Spleen (tissue), 11 donors: ENCODE results near the gene THSD4. TPM values are rescaled to one million over a fixed set of nuclear protein-coding genes. Genes with fewer than 3 reads are reported as not detected.

Source experiments
- DNase-seq: peaks from one replicate; pipeline ENCODE4 v3.0.0-alpha.2; 2020
- H3K27ac ChIP-seq, 8 donors: fragments of 200-600 bp; sonication (generic) in 7 of 8; 1 replicate in 4 of 8; 2 replicates in 4 of 8; pipeline versions ENCODE4 v1.5.0 to v1.8.0; 2016 to 2021; ENCODE audit warnings: inconsistent platforms in 4 of 8, mild to moderate bottlenecking in 4 of 8, moderate library complexity in 1 of 8
- H3K27me3 ChIP-seq, 7 donors: fragments of 200-600 bp; sonication (generic) in 6 of 7; replicated peaks in 1 of 7; 1 replicate in 4 of 7; 2 replicates in 3 of 7; pipeline versions ENCODE4 v1.5.0 to v1.8.0; 2016 to 2021; ENCODE audit warnings: inconsistent platforms in 3 of 7, mild to moderate bottlenecking in 1 of 7
- H3K36me3 ChIP-seq, 6 donors: fragments of 200-600 bp; sonication (generic) in 5 of 6; 1 replicate in 4 of 6; 2 replicates in 2 of 6; pipeline versions ENCODE4 v1.5.0 to v1.8.0; 2016 to 2021; ENCODE audit warnings: inconsistent platforms in 2 of 6
- H3K4me1 ChIP-seq, 6 donors: fragments of 200-600 bp; sonication (generic) in 5 of 6; 1 replicate in 3 of 6; 2 replicates in 3 of 6; pipeline versions ENCODE4 v1.5.0 to v1.8.0; 2016 to 2021; ENCODE audit warnings: inconsistent platforms in 3 of 6
- H3K4me3 ChIP-seq, 8 donors: fragments of 200-600 bp; sonication (generic) in 7 of 8; 1 replicate in 4 of 8; 2 replicates in 4 of 8; pipeline versions ENCODE4 v1.5.0 to v1.8.0; 2016 to 2021; ENCODE audit warnings: inconsistent platforms in 4 of 8, mild to moderate bottlenecking in 4 of 8, moderate library complexity in 2 of 8
- H3K9me3 ChIP-seq, 8 donors: fragments of 200-600 bp; sonication (generic) in 7 of 8; 1 replicate in 4 of 8; 2 replicates in 4 of 8; pipeline versions ENCODE4 v1.5.0 to v1.8.0; 2016 to 2021; ENCODE audit warnings: inconsistent platforms in 4 of 8
- CTCF ChIP-seq, 11 experiments: fragments of 200-600 bp in 7 of 11; fragments of 450-650 bp in 4 of 11; sonication (generic) in 4 of 11; IDR thresholded peaks in 8 of 11; conservative IDR thresholded peaks in 3 of 11; 1 replicate in 7 of 11; 2 replicates in 4 of 11; pipeline versions ENCODE4 v1.4.0 to v1.8.0; 2016 to 2021; ENCODE audit warnings: antibody characterized with exemption in 11 of 11, inconsistent platforms in 4 of 11, mild to moderate bottlenecking in 1 of 11
- POLR2A ChIP-seq, 3 donors: fragments of 450-650 bp; IDR thresholded peaks; one replicate each; pipeline ENCODE4 v1.5.1; 2017; ENCODE audit warnings: antibody characterized with exemption in 3 of 3, mild to moderate bottlenecking in 1 of 3
- POLR2AphosphoS5 ChIP-seq, 3 donors: sonication (generic); formaldehyde crosslinking; IDR thresholded peaks; one replicate each; pipeline ENCODE4 v1.5.1; 2017; ENCODE audit warnings: antibody characterized with exemption in 3 of 3
- WGBS, 5 donors: extraction: QIAGEN DNeasy Blood & Tissue Kit in 3 of 5; methylation state at CpG; one replicate each; pipeline versions ENCODE4 v1.1.5 to v1.1.7; 2013 to 2018; 5-methylcytosine and 5-hydroxymethylcytosine counted together
- intact Hi-C: fragments of 100-400 bp; cut with DNase I; formaldehyde crosslinking; loops from one replicate; pipeline ENCODE4 v1.15.0; 2023; ENCODE audit warnings: low total_unique reads
- polyA plus RNA-seq, 3 donors: library from polyadenylated mRNA; stranded (reverse); fragments of 200-250 nt; gene quantifications; one replicate each; pipeline ENCODE4 v1.2.1, GENCODE V29; 2013
- total RNA-seq, 7 donors: library from RNA; depleted of rRNA in 3 of 7; stranded (reverse); fragments of >200 nt in 3 of 7; fragmentation: NEBNext Ultra II Directional in 4 of 7; extraction: Animal tissue kit (Norgen Biotek cat#: 25700) in 4 of 7; gene quantifications; one replicate each; pipeline versions ENCODE4 v1.1.0 to v1.2.1, GENCODE V29; 2016 to 2021
- donor health status: healthy with polysubstance abuse.
- donor health status: DM: no; HTN: no; CAD: no; lungs with moderate emphysema.
- donor health status: DM: no; HTN: no; CAD: no.
- donor health status: Bipolar disorder and iron deficiency.
- donor health status: healthy.
- donor health status: DM: no; HTN: no; CAD: no.
- donor health status: DM: yes; HTN: yes; CAD: no.

THSD4 gene
- total and polyA plus RNA-seq, 10 donors: 0.29 to 11.3 (median 3.4) TPM

- Histone ChIP-seq H3K36me3 (no peaks in the 10 kb centered on the region), H3K4me3 (no peak overlapping the region), H3K9me3 (no peaks in the 10 kb centered on the region), H3K4me1 (no peaks in the 10 kb centered on the region), H3K27ac (no peak overlapping the region), H3K27me3 (no peaks in the 10 kb centered on the region)
- 71 to 87% (median 80%) methylated on average over 10 of the region's 10 CpGs for WGBS, 5 donors
- no peak for DNase-seq
- intact Hi-C loops: no loop called here
- TF ChIP-seq POLR2A (IDR thresholded peaks at IDR 0.05) (no peak), POLR2AphosphoS5 (IDR thresholded peaks at IDR 0.05) (no peak), CTCF (IDR thresholded peaks at IDR 0.05 in 8 of 11, conservative IDR thresholded peaks at IDR 0.05 in 3 of 11) (no peak)
Observed at GRCh38 chr15:71239592-71240364, 124.5 kb downstream of the THSD4 start.

GRCh38 chr15:71242292-71242691, 127.0 kb downstream of the THSD4 start:
- no peaks in the 10 kb centered on the region for H3K9me3 ChIP-seq
- 87 to 93% (median 89%) methylated on average over 6 of the region's 6 CpGs for WGBS, 5 donors
- H3K4me3 ChIP-seq: no peak overlapping the region
- DNase-seq: no peak
- H3K27ac ChIP-seq: no peak overlapping the region
- TF ChIP-seq POLR2A (IDR thresholded peaks at IDR 0.05): no peak
- no peak for TF ChIP-seq CTCF (IDR thresholded peaks at IDR 0.05 in 8 of 11, conservative IDR thresholded peaks at IDR 0.05 in 3 of 11)
- no peak for TF ChIP-seq POLR2AphosphoS5 (IDR thresholded peaks at IDR 0.05)
- H3K27me3 ChIP-seq: no peaks in the 10 kb centered on the region
- H3K36me3 ChIP-seq: no peaks in the 10 kb centered on the region
- H3K4me1 ChIP-seq: no peaks in the 10 kb centered on the region
- intact Hi-C loops: no loop called here

- H3K9me3 ChIP-seq: no peaks in the 10 kb centered on the region
- WGBS, 5 donors: 71 to 94% (median 92%) methylated on average over 2 of the region's 2 CpGs
- no peaks in the 10 kb centered on the region for H3K4me1 ChIP-seq
- intact Hi-C loops: no loop called here
- TF ChIP-seq CTCF (IDR thresholded peaks at IDR 0.05 in 8 of 11, conservative IDR thresholded peaks at IDR 0.05 in 3 of 11) (no peak), POLR2AphosphoS5 (IDR thresholded peaks at IDR 0.05) (no peak), POLR2A (IDR thresholded peaks at IDR 0.05) (no peak)
- no peak overlapping the region for H3K27ac ChIP-seq
- DNase-seq: no peak
- H3K27me3 ChIP-seq: peaks cover 0 to 11% (median 0%) of the 10 kb centered on the region in 7 donors
- no peak overlapping the region for H3K4me3 ChIP-seq
- H3K36me3 ChIP-seq: no peaks in the 10 kb centered on the region
Observed at GRCh38 chr15:71244250-71244649, 129.0 kb downstream of the THSD4 start.

- Histone ChIP-seq H3K4me3 (no peak overlapping the region), H3K36me3 (no peaks in the 10 kb centered on the region), H3K9me3 (no peaks in the 10 kb centered on the region), H3K27me3 (peaks cover 0 to 11% (median 0%) of the 10 kb centered on the region in 7 donors), H3K27ac (no peak overlapping the region), H3K4me1 (no peaks in the 10 kb centered on the region)
- WGBS, 5 donors: 79 to 85% (median 81%) methylated on average over 2 of the region's 2 CpGs
- DNase-seq: no peak
- TF ChIP-seq POLR2AphosphoS5 (IDR thresholded peaks at IDR 0.05): no peak
- TF ChIP-seq CTCF (IDR thresholded peaks at IDR 0.05 in 8 of 11, conservative IDR thresholded peaks at IDR 0.05 in 3 of 11): no peak
- TF ChIP-seq POLR2A (IDR thresholded peaks at IDR 0.05): no peak
- intact Hi-C loops: no loop called here
Observed at GRCh38 chr15:71245588-71245987, 130.3 kb downstream of the THSD4 start.
